Astrocyte (in vitro differentiated cells and primary cell): ENCODE data around the gene TSPEAR. TPM values are rescaled to one million over a fixed set of nuclear protein-coding genes. Genes with fewer than 3 reads are reported as not detected.

Experiments
- DNase-seq: peaks from one replicate; pipeline ENCODE4 v3.0.0-alpha.2; 2010; ENCODE audit warnings: low read depth
- FAIRE-seq: peaks from 2 replicates; lab custom pipeline; 2011; peaks lifted over from hg19 to GRCh38; lab: Jason Lieb, UNC
- H2AFZ ChIP-seq: 2 replicates; pipeline ENCODE4 v1.6.0; 2012; ENCODE audit warnings: low read depth, low read length, inconsistent platforms
- H3K27ac ChIP-seq: 2 replicates; pipeline ENCODE4 v1.5.1; 2011; ENCODE audit warnings: low read depth, low read length, inconsistent platforms
- H3K27me3 ChIP-seq: 2 replicates; pipeline ENCODE4 v1.6.0; 2011; ENCODE audit warnings: low read length, inconsistent platforms; ENCODE audit not compliant: insufficient read depth
- H3K36me3 ChIP-seq: 2 replicates; pipeline ENCODE4 v1.5.1; 2011; ENCODE audit warnings: low read length, inconsistent platforms; ENCODE audit not compliant: insufficient read depth
- H3K4me1 ChIP-seq: 2 replicates; pipeline ENCODE4 v1.5.1; 2011; ENCODE audit warnings: low read length, inconsistent platforms; ENCODE audit not compliant: insufficient read depth
- H3K4me2 ChIP-seq: 2 replicates; pipeline ENCODE4 v1.6.0; 2012; ENCODE audit warnings: low read length, inconsistent platforms
- H3K4me3 ChIP-seq: 2 replicates; pipeline ENCODE4 v1.5.1; 2011; ENCODE audit warnings: low read depth, mild to moderate bottlenecking, low read length, inconsistent platforms; ENCODE audit not compliant: insufficient read depth
- H3K79me2 ChIP-seq: 2 replicates; pipeline ENCODE4 v1.6.0; 2012; ENCODE audit warnings: mild to moderate bottlenecking, low read length, inconsistent platforms; ENCODE audit not compliant: insufficient read depth
- H3K9ac ChIP-seq: 2 replicates; pipeline ENCODE4 v1.6.0; 2012; ENCODE audit warnings: mild to moderate bottlenecking, low read length, inconsistent platforms
- H3K9me3 ChIP-seq: 2 replicates; pipeline ENCODE4 v1.5.1; 2012; ENCODE audit warnings: low read depth, mild to moderate bottlenecking, low read length, inconsistent platforms; ENCODE audit not compliant: insufficient read depth
- H4K20me1 ChIP-seq: 2 replicates; pipeline ENCODE4 v1.6.0; 2012; ENCODE audit warnings: low read length, inconsistent platforms; ENCODE audit not compliant: insufficient read depth
- H3K27ac Mint-ChIP-seq: one replicate; pipeline ENCODE4 v1.8.0; 2021; ENCODE audit warnings: mild to moderate bottlenecking, mixed read lengths; ENCODE audit not compliant: unreplicated experiment
- H3K27me3 Mint-ChIP-seq: one replicate; pipeline ENCODE4 v1.8.0; 2021; ENCODE audit warnings: low read depth, mixed read lengths; ENCODE audit not compliant: unreplicated experiment
- H3K36me3 Mint-ChIP-seq: one replicate; pipeline ENCODE4 v1.8.0; 2021; ENCODE audit warnings: low read depth, mixed read lengths; ENCODE audit not compliant: unreplicated experiment
- H3K4me1 Mint-ChIP-seq: one replicate; pipeline ENCODE4 v1.8.0; 2021; ENCODE audit warnings: low read depth, mixed read lengths; ENCODE audit not compliant: unreplicated experiment
- H3K4me3 Mint-ChIP-seq: one replicate; pipeline ENCODE4 v1.8.0; 2021; ENCODE audit warnings: mild to moderate bottlenecking, moderate library complexity, mixed read lengths; ENCODE audit not compliant: unreplicated experiment
- H3K9me3 Mint-ChIP-seq: one replicate; pipeline ENCODE4 v1.8.0; 2021; ENCODE audit warnings: mild to moderate bottlenecking, mixed read lengths; ENCODE audit not compliant: unreplicated experiment
- CTCF ChIP-seq: IDR thresholded peaks from 2 replicates; pipeline ENCODE4 v1.5.1; 2011; ENCODE audit warnings: low read depth, mild to moderate bottlenecking, inconsistent platforms, low read length, moderate library complexity; ENCODE audit not compliant: insufficient read depth
- EZH2 ChIP-seq: IDR thresholded peaks from 2 replicates; pipeline ENCODE4 v1.6.1; 2012; ENCODE audit warnings: mild to moderate bottlenecking, low read length, inconsistent platforms; ENCODE audit not compliant: insufficient read depth
- total RNA-seq: library from RNA; stranded (reverse); gene quantifications from 2 replicates; pipeline ENCODE4 v1.2.1, GENCODE V29; 2021

TSPEAR gene
- total RNA-seq, 1 donor from 2014 or later: not detected

GRCh38 chr21:44487831-44488230 lies 223.5 kb downstream of the TSPEAR start:
- H3K27ac ChIP-seq: no peak overlapping the region
- no peak overlapping the region for H2AFZ ChIP-seq
- H3K4me1 ChIP-seq: no peaks in the 10 kb centered on the region
- no peak for DNase-seq
- H3K4me2 ChIP-seq: no peak overlapping the region
- no peak overlapping the region for H3K9ac ChIP-seq
- no peaks in the 10 kb centered on the region for H3K79me2 ChIP-seq
- no peaks in the 10 kb centered on the region for H3K27me3 ChIP-seq
- H3K4me3 ChIP-seq: no peak overlapping the region
- Mint-ChIP-seq H3K36me3 (peaks cover 7% of the 10 kb centered on the region), H3K4me1 (no peaks in the 10 kb centered on the region), H3K9me3 (peaks cover 21% of the 10 kb centered on the region), H3K4me3 (no peak overlapping the region), H3K27me3 (peaks cover 27% of the 10 kb centered on the region), H3K27ac (no peak overlapping the region)
- no peaks in the 10 kb centered on the region for H4K20me1 ChIP-seq
- TF ChIP-seq EZH2 (no peak), CTCF (peak; percentile 29)
- FAIRE-seq: no peak
- no peaks in the 10 kb centered on the region for H3K36me3 ChIP-seq
- H3K9me3 ChIP-seq: peaks cover 3% of the 10 kb centered on the region

- Histone ChIP-seq H3K4me1 (no peaks in the 10 kb centered on the region), H3K27ac (no peak overlapping the region), H2AFZ (no peak overlapping the region), H3K79me2 (no peaks in the 10 kb centered on the region), H3K27me3 (no peaks in the 10 kb centered on the region), H3K36me3 (no peaks in the 10 kb centered on the region), H4K20me1 (no peaks in the 10 kb centered on the region), H3K9ac (no peak overlapping the region), H3K4me3 (no peak overlapping the region), H3K4me2 (no peak overlapping the region), H3K9me3 (no peaks in the 10 kb centered on the region)
- peak overlapping the region; percentile 40 for H3K4me3 Mint-ChIP-seq
- peaks cover 9% of the 10 kb centered on the region for H3K9me3 Mint-ChIP-seq
- no peak for TF ChIP-seq EZH2
- no peak for TF ChIP-seq CTCF
- DNase-seq: no peak
- H3K27me3 Mint-ChIP-seq: peaks cover 27% of the 10 kb centered on the region
- no peak overlapping the region for H3K27ac Mint-ChIP-seq
- FAIRE-seq: no peak
- no peaks in the 10 kb centered on the region for H3K4me1 Mint-ChIP-seq
- peaks cover 3% of the 10 kb centered on the region for H3K36me3 Mint-ChIP-seq
These were observed 225.1 kb downstream of the TSPEAR start for GRCh38 chr21:44486302-44486701.

GRCh38 chr21:44485796-44486195 lies 225.6 kb downstream of the TSPEAR start:
- no peak for DNase-seq
- H3K36me3 ChIP-seq: no peaks in the 10 kb centered on the region
- no peaks in the 10 kb centered on the region for H3K79me2 ChIP-seq
- H3K4me1 Mint-ChIP-seq: no peaks in the 10 kb centered on the region
- no peak overlapping the region for H3K27ac Mint-ChIP-seq
- no peak for TF ChIP-seq EZH2
- no peak for TF ChIP-seq CTCF
- peaks cover 3% of the 10 kb centered on the region for H3K36me3 Mint-ChIP-seq
- no peak for FAIRE-seq
- no peaks in the 10 kb centered on the region for H3K27me3 ChIP-seq
- no peak overlapping the region for H3K27ac ChIP-seq
- H2AFZ ChIP-seq: no peak overlapping the region
- H3K27me3 Mint-ChIP-seq: peaks cover 27% of the 10 kb centered on the region
- H3K9me3 ChIP-seq: no peaks in the 10 kb centered on the region
- no peak overlapping the region for H3K4me3 ChIP-seq
- no peaks in the 10 kb centered on the region for H3K4me1 ChIP-seq
- H3K9ac ChIP-seq: no peak overlapping the region
- no peak overlapping the region for H3K4me2 ChIP-seq
- H3K4me3 Mint-ChIP-seq: peak overlapping the region; percentile 64
- H3K9me3 Mint-ChIP-seq: peaks cover 9% of the 10 kb centered on the region
- H4K20me1 ChIP-seq: no peaks in the 10 kb centered on the region
